AG04450 (cell line): Measurements from ENCODE around the gene RPL13. TPM values are rescaled to one million over a fixed set of nuclear protein-coding genes. Genes with fewer than 3 reads are reported as not detected.

Source experiments
- CTCF ChIA-PET: fragments of 300-600, 350-600 bp; formaldehyde crosslinking; extraction: SDS; loops from one replicate; lab custom pipeline; 2022; ENCODE audit warnings: antibody characterized with exemption, inconsistent platforms; lab: Charles Lee
- POLR2A ChIA-PET: fragments of 350-600 bp; formaldehyde crosslinking; extraction: SDS; loops from one replicate; lab custom pipeline; 2021; ENCODE audit warnings: antibody characterized with exemption, inconsistent platforms; lab: Yijun Ruan, JAX
- DNase-seq: peaks from one replicate; pipeline ENCODE4 v3.0.0-alpha.2; 2011; ENCODE audit warnings: low read depth, low spot score
- H3K27ac ChIP-seq: one replicate; pipeline ENCODE4 v1.5.1; 2012; ENCODE audit warnings: low read depth, low read length, control low read depth
- H3K27me3 ChIP-seq: one replicate; pipeline ENCODE4 v1.6.0; 2012; ENCODE audit warnings: low read length; ENCODE audit not compliant: control insufficient read depth, insufficient read depth
- H3K4me3 ChIP-seq: 2 replicates; pipeline ENCODE4 v1.5.1; 2011; ENCODE audit warnings: mild to moderate bottlenecking, low read depth, low read length, control low read depth
- H3K9me3 ChIP-seq: 2 replicates; pipeline ENCODE4 v1.5.1; 2012; ENCODE audit warnings: low read length; ENCODE audit not compliant: control insufficient read depth, insufficient read depth
- polyA plus RNA-seq: library from polyadenylated mRNA; depleted of rRNA; stranded (reverse); fragments of >200 nt; gene quantifications from 2 replicates; pipeline ENCODE4 v1.2.3, GENCODE V29; 2011; rRNA removed
- small RNA-seq: library from RNA; depleted of rRNA; stranded (forward); fragments of <200 nt; gene quantifications from one replicate; pipeline ENCODE3, GENCODE V24; 2012; ENCODE audit warnings: low read depth; ENCODE audit not compliant: insufficient read length
- TF ChIP-seq, protein P1 (sequence below): IDR thresholded peaks from 2 replicates; pipeline ENCODE4 v1.5.1; 2011; ENCODE audit warnings: low read depth, low read length, control low read depth, inconsistent platforms

The RPL13 gene
- polyA plus RNA-seq, 1 experiment: 2,214 TPM

DNA sequence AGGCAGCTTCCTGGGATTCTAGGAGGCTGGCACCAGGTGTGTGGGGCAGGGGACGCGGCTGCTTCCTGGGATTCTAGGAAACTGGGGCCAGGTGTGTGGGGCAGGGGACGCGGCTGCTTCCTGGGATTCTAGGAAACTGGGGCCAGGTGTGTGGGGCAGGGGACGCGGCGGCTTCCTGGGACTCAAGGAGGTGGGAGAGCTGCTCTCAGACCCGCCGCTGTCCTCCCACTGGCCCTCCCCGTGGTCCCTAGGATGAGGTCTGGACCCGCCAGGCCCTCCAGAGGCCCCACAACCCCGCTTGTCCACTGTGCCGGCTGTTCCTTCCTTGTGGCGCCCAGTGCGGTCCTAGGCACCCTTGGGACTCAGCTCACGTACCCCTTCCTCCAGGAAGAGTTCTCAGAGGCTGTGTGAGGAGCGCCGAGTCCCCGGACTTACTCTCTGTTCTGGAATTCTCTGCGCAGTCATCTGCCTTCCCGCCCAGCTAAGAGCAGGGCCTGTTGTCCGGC lies 53.5 kb downstream of the RPL13 start:
- POLR2A ChIA-PET: interaction anchor here (0.6 to 1.5 kb wide), 2 partner anchors 14 to 27 kb away, joined by 3 to 10 read pairs; no protein-coding TSS in a partner anchor
- H3K27ac ChIP-seq: no peak overlapping the region
- no peak overlapping the region for H3K4me3 ChIP-seq
- TF ChIP-seq, protein P1, sequence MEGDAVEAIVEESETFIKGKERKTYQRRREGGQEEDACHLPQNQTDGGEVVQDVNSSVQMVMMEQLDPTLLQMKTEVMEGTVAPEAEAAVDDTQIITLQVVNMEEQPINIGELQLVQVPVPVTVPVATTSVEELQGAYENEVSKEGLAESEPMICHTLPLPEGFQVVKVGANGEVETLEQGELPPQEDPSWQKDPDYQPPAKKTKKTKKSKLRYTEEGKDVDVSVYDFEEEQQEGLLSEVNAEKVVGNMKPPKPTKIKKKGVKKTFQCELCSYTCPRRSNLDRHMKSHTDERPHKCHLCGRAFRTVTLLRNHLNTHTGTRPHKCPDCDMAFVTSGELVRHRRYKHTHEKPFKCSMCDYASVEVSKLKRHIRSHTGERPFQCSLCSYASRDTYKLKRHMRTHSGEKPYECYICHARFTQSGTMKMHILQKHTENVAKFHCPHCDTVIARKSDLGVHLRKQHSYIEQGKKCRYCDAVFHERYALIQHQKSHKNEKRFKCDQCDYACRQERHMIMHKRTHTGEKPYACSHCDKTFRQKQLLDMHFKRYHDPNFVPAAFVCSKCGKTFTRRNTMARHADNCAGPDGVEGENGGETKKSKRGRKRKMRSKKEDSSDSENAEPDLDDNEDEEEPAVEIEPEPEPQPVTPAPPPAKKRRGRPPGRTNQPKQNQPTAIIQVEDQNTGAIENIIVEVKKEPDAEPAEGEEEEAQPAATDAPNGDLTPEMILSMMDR: no peak
- peaks cover 2% of the 10 kb centered on the region for H3K27me3 ChIP-seq
- CTCF ChIA-PET: interaction anchor here (1.5 kb wide), 1 partner anchor 28 kb away, joined by 4 read pairs; no protein-coding TSS in a partner anchor
- no peak for DNase-seq
- peaks cover 6% of the 10 kb centered on the region; the same call in 1 of the 2 replicates for H3K9me3 ChIP-seq

Small RNA genes lying within 50 kb of the gene (small RNA-seq; reads per million reads assigned to genes)
- not detected for gene SNORD68

Other genes with a start within 250 kb of the RPL13 start
- gene ANKRD11, start 70.1 kb upstream of the RPL13 start, polyA plus RNA-seq: 48.1 and 60.3 TPM in 2 replicates
- 50.1 and 53.4 TPM in 2 replicates for gene SPG7, start 52.3 kb upstream of the RPL13 start, polyA plus RNA-seq
- 7.5 and 10.6 TPM in 2 replicates for gene CPNE7, start 15.1 kb downstream of the RPL13 start, polyA plus RNA-seq
- gene DPEP1, start 53.0 kb downstream of the RPL13 start, polyA plus RNA-seq: not detected in 2 replicates
- 53.5 and 66.8 TPM in 2 replicates for gene CHMP1A, start 97.0 kb downstream of the RPL13 start, polyA plus RNA-seq
- 2.3 and 2.4 TPM in 2 replicates for gene SPATA33, start 97.2 kb downstream of the RPL13 start, polyA plus RNA-seq
- gene CDK10, start 126.0 kb downstream of the RPL13 start, polyA plus RNA-seq: 31.6 and 35.0 TPM in 2 replicates
- gene SPATA2L, start 141.0 kb downstream of the RPL13 start, polyA plus RNA-seq: 2.6 and 4.0 TPM in 2 replicates
- gene VPS9D1, start 160.2 kb downstream of the RPL13 start, polyA plus RNA-seq: 8.6 and 12.0 TPM in 2 replicates
- gene ZNF276, start 160.9 kb downstream of the RPL13 start, polyA plus RNA-seq: 5.0 and 7.7 TPM in 2 replicates